Neural cell (in vitro differentiated cells): ENCODE results near the gene CRTC1.

Experiments used
- CTCF ChIP-seq: fragments of 450-650 bp; IDR thresholded peaks from 2 replicates; pipeline ENCODE4 v1.5.1; 2014; ENCODE audit warnings: antibody characterized with exemption, mild to moderate bottlenecking, moderate library complexity; ENCODE audit not compliant: poor library complexity, severe bottlenecking
- POLR2AphosphoS5 ChIP-seq: IDR thresholded peaks from 2 replicates; pipeline ENCODE4 v1.6.1; 2012
- RAD21 ChIP-seq: fragments of 450-650 bp; conservative IDR thresholded peaks from 2 replicates; pipeline ENCODE4 v1.6.1; 2014; ENCODE audit warnings: antibody characterized with exemption, mild to moderate bottlenecking, moderate library complexity
- SMC3 ChIP-seq: fragments of 450-650 bp; conservative IDR thresholded peaks from 2 replicates; pipeline ENCODE4 v1.6.1; 2014; ENCODE audit warnings: antibody characterized with exemption, mild to moderate bottlenecking, moderate library complexity; ENCODE audit not compliant: poor library complexity
- TAF1 ChIP-seq: IDR thresholded peaks from 2 replicates; pipeline ENCODE4 v1.6.1; 2012; ENCODE audit warnings: low read depth

- TF ChIP-seq CTCF = no peak
- TF ChIP-seq POLR2AphosphoS5 = no peak
- TF ChIP-seq RAD21 = no peak
- TF ChIP-seq SMC3 = no peak
- no peak for TF ChIP-seq TAF1
Measured at GRCh38 chr19:18660939-18661670, 22.4 kb upstream of the CRTC1 start.
